Renal pelvis (tissue), 4 donors: Measurements from ENCODE around the gene GSX2. TPM values are rescaled to one million over a fixed set of nuclear protein-coding genes. Genes with fewer than 3 reads are reported as not detected.
"Not testable (repeated sequence)": the region's sequence is repeated elsewhere in the genome, so short reads cannot be mapped to it uniquely, and the experiment has no call there.

Source experiments
- DNase-seq: peaks from one replicate; pipeline ENCODE4 v3.0.0-alpha.2; 2013
- polyA plus RNA-seq, 3 donors: library from polyadenylated mRNA; unstranded; fragments of 120-200 nt; gene quantifications; one replicate each; pipeline ENCODE4 v1.2.1, GENCODE V29; 2013; ENCODE audit not compliant: insufficient read length in 3 of 3

The GSX2 gene
- polyA plus RNA-seq, 3 donors: not detected

GRCh38 chr4:54102531-54103106, 2.7 kb downstream of the GSX2 start:
- DNase-seq: no peak

DNA sequence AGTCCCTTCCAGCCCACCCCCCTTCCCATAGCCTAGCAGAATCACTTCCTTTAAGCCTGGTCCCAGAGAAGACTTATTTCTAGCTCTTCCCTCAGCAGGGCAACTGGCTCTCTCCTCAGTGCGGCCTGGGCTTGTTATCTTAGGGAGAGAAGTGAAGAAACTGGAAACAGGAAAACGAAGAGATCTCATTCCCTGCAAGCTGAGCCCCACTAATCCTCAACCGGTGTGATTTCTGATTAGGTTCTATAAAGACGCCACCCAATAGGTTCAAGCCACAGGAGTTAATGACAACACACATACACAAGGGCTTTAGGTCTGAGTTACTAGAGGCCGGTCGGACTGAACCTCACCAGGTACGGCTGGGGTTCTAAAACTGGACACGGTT, 3.2 kb downstream of the GSX2 start:
- DNase-seq: no peak

DNA sequence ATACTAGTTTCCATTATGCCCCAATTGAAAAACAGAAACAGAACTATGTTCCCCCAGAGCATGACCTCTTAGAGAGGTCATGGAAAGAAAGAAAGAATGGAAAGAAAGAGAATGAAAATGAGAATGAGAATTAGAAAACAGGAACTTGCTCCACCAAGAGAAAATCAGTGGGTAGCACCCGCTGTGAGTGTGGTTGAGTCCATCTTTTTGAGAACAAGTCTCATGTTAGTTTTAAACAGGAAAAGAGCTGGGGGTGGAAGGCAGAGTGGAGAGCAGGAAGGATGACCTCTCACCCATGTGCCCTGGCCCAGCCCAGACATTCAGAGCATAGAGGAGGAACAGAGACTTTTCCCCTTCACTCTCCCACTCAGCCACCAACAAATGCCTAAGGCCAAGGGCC, 4.9 kb downstream of the GSX2 start:
- no peak for DNase-seq

- no peak for DNase-seq
Observed at GRCh38 chr4:54107951-54108748, 8.2 kb downstream of the GSX2 start.

- DNase-seq: no peak
Observed at GRCh38 chr4:54109241-54110018, 9.5 kb downstream of the GSX2 start.

- no peak for DNase-seq
Observed at GRCh38 chr4:54110019-54110416, 10.1 kb downstream of the GSX2 start.

DNA sequence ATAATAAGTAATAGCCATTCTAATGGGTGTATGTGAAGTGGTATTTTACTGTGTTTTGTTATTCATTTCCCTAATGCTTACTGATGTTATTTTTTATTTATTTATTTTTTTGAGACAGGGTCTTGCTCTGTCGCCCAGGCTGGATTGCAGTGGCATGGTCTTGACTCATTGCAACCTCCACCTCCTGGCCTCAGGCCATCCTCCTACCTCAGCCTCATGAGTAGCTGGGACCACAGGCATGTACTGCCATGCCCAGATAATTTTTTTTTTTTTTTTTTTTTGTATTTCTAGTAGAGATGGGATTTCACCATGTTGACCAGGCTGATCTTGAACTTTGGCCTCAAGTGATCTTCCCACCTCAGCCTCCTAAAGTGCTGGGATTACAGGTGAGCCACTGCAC, 13.2 kb downstream of the GSX2 start:
- not testable (repeated sequence) for DNase-seq

- not testable (repeated sequence) for DNase-seq
Observed at GRCh38 chr4:54116246-54116645, 16.3 kb downstream of the GSX2 start.

DNA sequence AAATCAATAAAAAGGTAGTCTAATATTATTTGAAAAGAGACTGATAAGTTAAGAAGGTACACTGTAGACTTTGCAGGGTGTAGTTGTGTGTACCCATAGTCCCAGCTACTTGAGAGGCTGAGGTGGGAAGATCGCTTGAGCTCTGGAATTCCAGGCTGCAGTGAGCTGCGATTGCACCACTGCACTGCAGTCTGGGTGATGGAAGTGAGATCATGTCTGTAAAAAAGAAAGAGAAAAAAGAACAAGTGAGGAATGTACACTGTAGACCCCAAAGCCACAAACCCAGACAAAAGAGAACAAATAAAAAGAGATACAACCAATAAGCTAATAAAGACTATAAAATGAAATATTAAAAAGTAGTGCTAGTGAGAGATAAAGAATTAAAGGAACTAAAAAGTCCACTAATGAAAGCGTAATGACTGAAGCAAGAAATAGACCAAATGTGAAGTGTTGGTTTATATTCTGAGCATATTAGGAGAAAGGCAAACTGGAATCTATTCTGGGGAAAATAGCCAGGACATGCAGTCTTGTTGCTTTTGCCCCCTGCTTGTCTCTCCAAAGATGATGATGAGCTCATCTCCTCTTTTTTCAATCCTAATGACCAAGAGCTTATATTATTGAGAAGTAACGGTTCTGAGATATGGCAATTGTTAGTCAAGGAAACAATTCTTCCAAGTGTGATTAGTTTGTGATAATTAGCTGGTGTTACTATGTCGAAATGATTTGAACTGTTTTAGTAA, 19.1 kb downstream of the GSX2 start:
- no peak for DNase-seq

- DNase-seq: no peak
Observed at GRCh38 chr4:54120518-54120917, 20.6 kb downstream of the GSX2 start.

DNA sequence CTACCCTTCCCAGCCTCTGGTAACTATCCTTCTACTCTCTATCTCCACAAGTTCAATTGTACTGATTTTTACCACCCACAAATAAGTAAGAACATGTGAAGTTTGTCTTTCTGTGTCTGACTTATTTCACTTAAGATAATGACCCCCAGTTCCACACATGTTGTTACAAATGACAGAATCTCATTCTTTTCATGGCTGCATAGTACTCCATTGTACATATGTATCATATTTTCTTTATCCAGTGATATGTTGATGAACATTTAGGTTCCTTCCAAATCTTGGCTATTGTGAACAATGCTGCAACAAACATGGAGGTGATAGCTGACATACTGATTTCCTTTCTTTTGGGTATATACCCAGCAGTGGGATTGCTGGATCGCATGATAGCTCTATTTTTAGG, 27.7 kb downstream of the GSX2 start:
- DNase-seq: no peak

GRCh38 chr4:54128694-54129093, 28.7 kb downstream of the GSX2 start:
- DNase-seq: not testable (repeated sequence)

- no peak for DNase-seq
Observed at GRCh38 chr4:54139332-54139731, 39.4 kb downstream of the GSX2 start.

GRCh38 chr4:54140287-54140686, 40.3 kb downstream of the GSX2 start:
- no peak for DNase-seq

DNA sequence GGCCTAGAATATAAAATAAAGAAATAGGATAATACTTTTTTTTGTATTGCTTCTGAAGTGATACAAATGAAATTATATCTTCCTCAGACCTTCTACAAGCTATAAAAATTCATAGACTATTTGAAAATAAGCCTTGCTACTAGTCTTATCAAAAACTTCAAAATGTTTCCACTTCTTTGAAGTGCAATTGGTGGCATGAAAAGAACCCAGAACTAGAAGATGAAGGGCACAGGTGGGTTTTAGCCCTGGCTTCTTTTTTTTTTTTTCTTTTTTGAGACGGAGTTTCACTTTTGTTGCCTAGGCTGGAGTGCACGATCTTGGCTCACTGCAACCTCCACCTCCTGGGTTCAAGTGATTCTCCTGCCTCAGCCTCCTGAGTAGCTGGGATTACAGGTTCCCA, 44.2 kb downstream of the GSX2 start:
- DNase-seq: no peak

DNA sequence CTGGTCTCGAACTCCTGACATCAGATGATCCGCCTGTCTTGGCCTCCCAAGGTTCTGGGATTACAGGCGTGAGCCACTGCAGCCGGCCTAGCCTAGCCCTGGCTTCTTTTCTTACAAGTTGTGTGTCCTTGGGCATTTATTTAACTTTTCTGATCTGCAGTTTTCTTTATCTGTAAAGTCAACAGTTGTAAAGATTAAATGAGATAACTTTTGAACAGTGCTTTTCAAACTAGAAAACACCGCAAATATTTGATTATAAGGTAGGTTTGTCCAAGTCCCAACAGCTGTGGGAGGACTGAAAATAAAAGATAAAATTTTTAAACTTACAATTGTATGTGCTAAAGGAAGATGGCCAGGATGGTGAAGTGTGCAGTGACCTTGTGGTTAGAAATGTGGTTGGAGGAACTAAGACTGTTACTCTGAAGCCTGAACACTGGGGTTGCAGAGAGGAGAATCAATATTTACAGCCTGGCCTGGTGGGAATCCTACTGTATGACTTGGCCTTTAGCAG, 44.8 kb downstream of the GSX2 start:
- DNase-seq: no peak

GRCh38 chr4:54146139-54146538, 46.2 kb downstream of the GSX2 start:
- DNase-seq: no peak

DNA sequence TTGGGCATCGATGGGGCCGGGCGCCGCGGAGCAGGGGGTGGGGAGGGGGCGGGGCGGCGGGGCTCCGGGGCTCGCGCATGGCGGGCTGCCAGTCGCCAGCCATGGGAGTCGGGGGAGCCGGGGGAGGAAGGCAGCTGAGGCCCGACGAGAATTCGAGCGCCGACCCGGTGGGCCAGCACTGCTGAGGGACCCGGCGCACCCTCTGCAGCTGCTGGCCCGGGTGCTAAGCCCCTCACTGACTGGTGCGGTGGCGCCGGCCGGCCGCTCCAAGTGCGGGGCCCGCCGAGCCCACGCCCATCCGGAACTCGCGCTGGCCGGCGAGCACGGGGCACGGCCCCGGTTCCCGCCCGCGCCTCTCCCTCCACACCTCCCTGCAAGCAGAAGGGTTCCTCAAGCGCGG, 49.4 kb downstream of the GSX2 start:
- DNase-seq: no peak
